Activated naive CD8-positive, alpha-beta T cell treated with anti-CD3 and anti-CD28 coated beads, Interleukin-2, amount 50 U/mL, for 16 hours (primary cell): Measurements from ENCODE around the gene STH.

Experiments
- DNase-seq: peaks from one replicate; pipeline ENCODE4 v3.0.0-alpha.2; 2020; ENCODE audit warnings: low read depth, low spot score

Gene STH

GRCh38 chr17:46044989-46045388, 45.9 kb downstream of the STH start:
- no peak for DNase-seq

- DNase-seq, result no peak
Observed at GRCh38 chr17:46045639-46046038, 46.6 kb downstream of the STH start.

GRCh38 chr17:46046957-46047356, 47.9 kb downstream of the STH start:
- DNase-seq, result no peak

GRCh38 chr17:46047398-46047797, 48.3 kb downstream of the STH start:
- no peak for DNase-seq

- DNase-seq, result no peak
Observed at GRCh38 chr17:46047856-46048255, 48.8 kb downstream of the STH start.
